Esophagus muscularis mucosa (tissue), 4 donors: Measurements from ENCODE around the gene UTP15.

Source experiments
- EP300 ChIP-seq: sonication (generic); formaldehyde crosslinking; IDR thresholded peaks from one replicate; pipeline ENCODE4 v1.6.1; 2017; ENCODE audit warnings: antibody characterized with exemption
- POLR2A ChIP-seq: fragments of 450-650 bp; IDR thresholded peaks from one replicate; pipeline ENCODE4 v1.6.1; 2017; ENCODE audit warnings: antibody characterized with exemption, moderate library complexity, mild to moderate bottlenecking, low read depth
- POLR2AphosphoS5 ChIP-seq, 2 donors: sonication (generic); formaldehyde crosslinking; IDR thresholded peaks; one replicate each; pipeline ENCODE4 v1.6.1; 2017; ENCODE audit warnings: antibody characterized with exemption in 2 of 2
- TF ChIP-seq, protein P1 (sequence below), 3 experiments: fragments of 200-600 bp in 2 of 3; fragments of 450-650 bp in 1 of 3; sonication (generic) in 2 of 3; IDR thresholded peaks; one replicate each; pipeline ENCODE4 v1.5.1; 2017 to 2019; ENCODE audit warnings: antibody characterized with exemption in 3 of 3, mild to moderate bottlenecking in 2 of 3, moderate library complexity in 1 of 3

GRCh38 chr5:73552642-73553041 is 12.9 kb upstream of the UTP15 start:
- TF ChIP-seq, protein P1, sequence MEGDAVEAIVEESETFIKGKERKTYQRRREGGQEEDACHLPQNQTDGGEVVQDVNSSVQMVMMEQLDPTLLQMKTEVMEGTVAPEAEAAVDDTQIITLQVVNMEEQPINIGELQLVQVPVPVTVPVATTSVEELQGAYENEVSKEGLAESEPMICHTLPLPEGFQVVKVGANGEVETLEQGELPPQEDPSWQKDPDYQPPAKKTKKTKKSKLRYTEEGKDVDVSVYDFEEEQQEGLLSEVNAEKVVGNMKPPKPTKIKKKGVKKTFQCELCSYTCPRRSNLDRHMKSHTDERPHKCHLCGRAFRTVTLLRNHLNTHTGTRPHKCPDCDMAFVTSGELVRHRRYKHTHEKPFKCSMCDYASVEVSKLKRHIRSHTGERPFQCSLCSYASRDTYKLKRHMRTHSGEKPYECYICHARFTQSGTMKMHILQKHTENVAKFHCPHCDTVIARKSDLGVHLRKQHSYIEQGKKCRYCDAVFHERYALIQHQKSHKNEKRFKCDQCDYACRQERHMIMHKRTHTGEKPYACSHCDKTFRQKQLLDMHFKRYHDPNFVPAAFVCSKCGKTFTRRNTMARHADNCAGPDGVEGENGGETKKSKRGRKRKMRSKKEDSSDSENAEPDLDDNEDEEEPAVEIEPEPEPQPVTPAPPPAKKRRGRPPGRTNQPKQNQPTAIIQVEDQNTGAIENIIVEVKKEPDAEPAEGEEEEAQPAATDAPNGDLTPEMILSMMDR (IDR thresholded peaks at IDR 0.05), result no peak
- no peak for TF ChIP-seq EP300
- no peak for TF ChIP-seq POLR2A
- TF ChIP-seq POLR2AphosphoS5 (IDR thresholded peaks at IDR 0.05), result no peak
